CD4-positive, CD25-positive, alpha-beta regulatory T cell (primary cell): Measurements from ENCODE around the gene ZC4H2. TPM values are rescaled to one million over a fixed set of nuclear protein-coding genes. Genes with fewer than 3 reads are reported as not detected.

ENCODE experiments used
- ATAC-seq, 2 donors: fragments of 150-1000 bp; cut with Tn5 transposase; one replicate each; pipeline ENCODE4 v1.10.0; 2021; ENCODE audit warnings: low read depth in 2 of 2, moderate number of reproducible peaks in 2 of 2, moderate library complexity in 1 of 2
- DNase-seq, 3 donors: peaks; one replicate each; pipeline versions ENCODE4 v3.0.0 to v3.0.0-alpha.2; 2012 to 2022; ENCODE audit warnings: mixed read lengths in 1 of 3
- H3K27ac ChIP-seq: one replicate; pipeline ENCODE4 v1.7.0; 2013; ENCODE audit warnings: mild to moderate bottlenecking, low read length; ENCODE audit not compliant: insufficient read depth, poor library complexity, severe bottlenecking
- H3K27me3 ChIP-seq: one replicate; pipeline ENCODE4 v1.7.0; 2013; ENCODE audit warnings: low read length; ENCODE audit not compliant: control insufficient read depth, insufficient read depth
- H3K36me3 ChIP-seq: one replicate; pipeline ENCODE4 v1.7.0; 2013; ENCODE audit warnings: mild to moderate bottlenecking, low read length, moderate library complexity; ENCODE audit not compliant: control insufficient read depth, insufficient read depth
- H3K4me1 ChIP-seq: 2 replicates; pipeline ENCODE4 v1.7.0; 2013; ENCODE audit warnings: mild to moderate bottlenecking, low read length; ENCODE audit not compliant: insufficient read depth, control insufficient read depth, poor library complexity, severe bottlenecking
- H3K4me3 ChIP-seq: one replicate; pipeline ENCODE4 v1.7.0; 2013; ENCODE audit warnings: low read depth, mild to moderate bottlenecking, low read length, moderate library complexity
- H3K9me3 ChIP-seq, 2 experiments: 1 replicate in 1 of 2; 2 replicates in 1 of 2; pipeline ENCODE4 v1.7.0; 2013; ENCODE audit warnings: low read length in 2 of 2, mild to moderate bottlenecking in 1 of 2, moderate library complexity in 1 of 2; ENCODE audit not compliant: control insufficient read depth in 2 of 2
- H3K27ac Mint-ChIP-seq, 3 donors: one replicate each; pipeline ENCODE4 v1.8.0; 2020 to 2022; ENCODE audit warnings: mild to moderate bottlenecking in 3 of 3, mixed read lengths in 3 of 3, moderate library complexity in 2 of 3
- H3K27me3 Mint-ChIP-seq: one replicate; pipeline ENCODE4 v1.8.0; 2022; ENCODE audit warnings: mild to moderate bottlenecking, mixed read lengths
- H3K36me3 Mint-ChIP-seq: one replicate; pipeline ENCODE4 v1.8.0; 2020; ENCODE audit warnings: mixed read lengths
- H3K4me1 Mint-ChIP-seq, 4 donors: one replicate each; pipeline ENCODE4 v1.8.0; 2020 to 2022; ENCODE audit warnings: mixed read lengths in 4 of 4, mild to moderate bottlenecking in 1 of 4
- H3K4me3 Mint-ChIP-seq, 4 donors: one replicate each; pipeline ENCODE4 v1.8.0; 2020 to 2022; ENCODE audit warnings: mild to moderate bottlenecking in 4 of 4, mixed read lengths in 4 of 4, moderate library complexity in 3 of 4
- H3K9me3 Mint-ChIP-seq, 7 donors: one replicate each; pipeline ENCODE4 v1.8.0; 2020 to 2022; ENCODE audit warnings: mixed read lengths in 7 of 7, mild to moderate bottlenecking in 3 of 7, moderate library complexity in 2 of 7
- polyA plus RNA-seq, 4 donors: library from polyadenylated mRNA; unstranded; fragments of 300-500 nt; fragmentation: Illumina TruSeq; gene quantifications; one replicate each; pipeline ENCODE4 v1.2.3, GENCODE V29; 2021
- total RNA-seq: library from RNA; stranded (reverse); gene quantifications from one replicate; pipeline ENCODE4 v1.2.3, GENCODE V29; 2022

ZC4H2 gene
- total and polyA plus RNA-seq, 5 donors from 2014 or later, result 6.6 to 8.7 (median 8.0) TPM

GRCh38 chrX:64977830-64978229, 1.6 kb upstream of the ZC4H2 start:
- ATAC-seq (no peak), DNase-seq (no peak)
- Histone ChIP-seq H3K4me1 (peaks cover 7% of the 10 kb centered on the region), H3K27me3 (no peaks in the 10 kb centered on the region), H3K4me3 (no peak overlapping the region), H3K27ac (no peak overlapping the region), H3K36me3 (no peaks in the 10 kb centered on the region), H3K9me3 (no peaks in the 10 kb centered on the region)
- Mint-ChIP-seq H3K4me1 (peaks cover 5 to 32% (median 8%) of the 10 kb centered on the region in 4 donors), H3K27ac (no peak overlapping the region), H3K36me3 (no peaks in the 10 kb centered on the region), H3K4me3 (no peak overlapping the region), H3K27me3 (no peaks in the 10 kb centered on the region), H3K9me3 (no peaks in the 10 kb centered on the region)

GRCh38 chrX:64977051-64977450, 801 bp upstream of the ZC4H2 start:
- Mint-ChIP-seq H3K27ac (peak overlapping the region in 1 of 3 donors; percentile 97), H3K9me3 (no peaks in the 10 kb centered on the region)

GRCh38 chrX:64976673-64977040, 407 bp upstream of the ZC4H2 start:
- peaks cover 3% of the 10 kb centered on the region for H3K36me3 Mint-ChIP-seq
- H3K36me3 ChIP-seq, result no peaks in the 10 kb centered on the region
- H3K4me1 ChIP-seq, result peaks cover 7% of the 10 kb centered on the region
- ATAC-seq (no peak), DNase-seq (no peak)
- H3K4me3 ChIP-seq, result peak overlapping the region; percentile 84
- peaks cover 0 to 1% (median 0%) of the 10 kb centered on the region in 7 donors for H3K9me3 Mint-ChIP-seq
- no peaks in the 10 kb centered on the region for H3K27me3 ChIP-seq
- H3K27ac ChIP-seq, result peak overlapping the region; percentile 33
- H3K9me3 ChIP-seq, result no peaks in the 10 kb centered on the region
- peak overlapping the region; percentile 33 to 97 (median 62) for H3K27ac Mint-ChIP-seq
- H3K4me1 Mint-ChIP-seq, result peaks cover 5 to 32% (median 8%) of the 10 kb centered on the region in 4 donors
- H3K4me3 Mint-ChIP-seq, result peak overlapping the region; percentile 90 to 95 (median 92)
- no peaks in the 10 kb centered on the region for H3K27me3 Mint-ChIP-seq

More at GRCh38 chrX:64977051-64977450, 801 bp upstream of the ZC4H2 start:
- no peaks in the 10 kb centered on the region for H3K27me3 Mint-ChIP-seq
- peak overlapping the region; percentile 43 to 95 (median 92) for H3K4me3 Mint-ChIP-seq
- H3K9me3 ChIP-seq, result no peaks in the 10 kb centered on the region
- H3K27ac ChIP-seq, result no peak overlapping the region
- no peak for ATAC-seq
- H3K27me3 ChIP-seq, result no peaks in the 10 kb centered on the region
- peaks cover 5 to 32% (median 8%) of the 10 kb centered on the region in 4 donors for H3K4me1 Mint-ChIP-seq
- H3K36me3 Mint-ChIP-seq, result peaks cover 3% of the 10 kb centered on the region
- peaks cover 7% of the 10 kb centered on the region for H3K4me1 ChIP-seq
- H3K4me3 ChIP-seq, result no peak overlapping the region
- DNase-seq, result no peak
- no peaks in the 10 kb centered on the region for H3K36me3 ChIP-seq

GRCh38 chrX:64975491-64975890, 759 bp downstream of the ZC4H2 start:
- peak overlapping the region; percentile 33 to 87 (median 62) for H3K27ac Mint-ChIP-seq
- peaks cover 10% of the 10 kb centered on the region for H3K36me3 Mint-ChIP-seq

GRCh38 chrX:64925480-64925879, 50.8 kb downstream of the ZC4H2 start:
- no peak overlapping the region for H3K27ac Mint-ChIP-seq
- no peaks in the 10 kb centered on the region for H3K36me3 Mint-ChIP-seq
- no peak for ATAC-seq

More at GRCh38 chrX:64975491-64975890, 759 bp downstream of the ZC4H2 start:
- ATAC-seq (peak; percentile 26 to 29), DNase-seq (peak; percentile 1 to 31 (median 22))
- no peaks in the 10 kb centered on the region for H3K27me3 ChIP-seq
- peak overlapping the region; percentile 84 for H3K4me3 ChIP-seq
- Mint-ChIP-seq H3K4me3 (peak overlapping the region; percentile 90 to 95 (median 92)), H3K27me3 (no peaks in the 10 kb centered on the region), H3K9me3 (peaks cover 0 to 6% (median 0%) of the 10 kb centered on the region in 7 donors), H3K4me1 (peaks cover 6 to 38% (median 8%) of the 10 kb centered on the region in 4 donors)
- H3K27ac ChIP-seq, result no peak overlapping the region
- no peaks in the 10 kb centered on the region for H3K36me3 ChIP-seq
- no peaks in the 10 kb centered on the region for H3K9me3 ChIP-seq
- H3K4me1 ChIP-seq, result peaks cover 7% of the 10 kb centered on the region

GRCh38 chrX:64908121-64908520, 68.1 kb downstream of the ZC4H2 start:
- Histone ChIP-seq H3K36me3 (no peaks in the 10 kb centered on the region), H3K4me3 (no peak overlapping the region), H3K27me3 (no peaks in the 10 kb centered on the region), H3K9me3 (no peaks in the 10 kb centered on the region), H3K4me1 (no peaks in the 10 kb centered on the region), H3K27ac (no peak overlapping the region)
- H3K27me3 Mint-ChIP-seq, result no peaks in the 10 kb centered on the region
- H3K4me3 Mint-ChIP-seq, result no peak overlapping the region
- peaks cover 0 to 28% (median 14%) of the 10 kb centered on the region in 7 donors for H3K9me3 Mint-ChIP-seq
- ATAC-seq (no peak), DNase-seq (no peak)
- H3K4me1 Mint-ChIP-seq, result no peaks in the 10 kb centered on the region
- peaks cover 28% of the 10 kb centered on the region for H3K36me3 Mint-ChIP-seq
- H3K27ac Mint-ChIP-seq, result no peak overlapping the region

More at GRCh38 chrX:64925480-64925879, 50.8 kb downstream of the ZC4H2 start:
- no peaks in the 10 kb centered on the region for H3K36me3 ChIP-seq
- peaks cover 6 to 10% of the 10 kb centered on the region in 2 experiments for H3K9me3 ChIP-seq
- Mint-ChIP-seq H3K27me3 (no peaks in the 10 kb centered on the region), H3K4me1 (peaks cover 0 to 3% (median 0%) of the 10 kb centered on the region in 4 donors), H3K4me3 (no peak overlapping the region), H3K9me3 (peaks cover 0 to 26% (median 2%) of the 10 kb centered on the region in 7 donors)
- DNase-seq, result no peak
- H3K4me3 ChIP-seq, result no peak overlapping the region
- H3K4me1 ChIP-seq, result no peaks in the 10 kb centered on the region
- H3K27ac ChIP-seq, result no peak overlapping the region
- no peaks in the 10 kb centered on the region for H3K27me3 ChIP-seq

- H3K27me3 ChIP-seq, result no peaks in the 10 kb centered on the region
- no peaks in the 10 kb centered on the region for H3K9me3 ChIP-seq
- ATAC-seq, result no peak
- H3K27me3 Mint-ChIP-seq, result no peaks in the 10 kb centered on the region
- peak in 2 of 3 donors; percentile 18 to 51 for DNase-seq
- H3K36me3 Mint-ChIP-seq, result no peaks in the 10 kb centered on the region
- H3K36me3 ChIP-seq, result no peaks in the 10 kb centered on the region
- H3K4me3 ChIP-seq, result no peak overlapping the region
- no peak overlapping the region for H3K27ac ChIP-seq
- peak overlapping the region in 1 of 3 donors; percentile 87 for H3K27ac Mint-ChIP-seq
- peaks cover 0 to 23% (median 0%) of the 10 kb centered on the region in 4 donors for H3K4me1 Mint-ChIP-seq
- H3K9me3 Mint-ChIP-seq, result peaks cover 0 to 9% (median 0%) of the 10 kb centered on the region in 7 donors
- no peak overlapping the region for H3K4me3 Mint-ChIP-seq
- no peaks in the 10 kb centered on the region for H3K4me1 ChIP-seq
Observed at GRCh38 chrX:64894454-64895038, 81.7 kb downstream of the ZC4H2 start.

- no peaks in the 10 kb centered on the region for H3K9me3 ChIP-seq
- Mint-ChIP-seq H3K27ac (no peak overlapping the region), H3K4me1 (peaks cover 0 to 2% (median 0%) of the 10 kb centered on the region in 4 donors), H3K27me3 (no peaks in the 10 kb centered on the region), H3K9me3 (peaks cover 0 to 46% (median 8%) of the 10 kb centered on the region in 7 donors), H3K36me3 (peaks cover 3% of the 10 kb centered on the region), H3K4me3 (no peak overlapping the region)
- H3K36me3 ChIP-seq, result no peaks in the 10 kb centered on the region
- H3K4me3 ChIP-seq, result no peak overlapping the region
- DNase-seq (peak in 1 of 3 donors; percentile 24), ATAC-seq (no peak)
- H3K4me1 ChIP-seq, result no peaks in the 10 kb centered on the region
- H3K27me3 ChIP-seq, result no peaks in the 10 kb centered on the region
- H3K27ac ChIP-seq, result no peak overlapping the region
Observed at GRCh38 chrX:64885850-64886249, 90.4 kb downstream of the ZC4H2 start.
